HL-60 (cell line): Measurements from ENCODE around the gene CD72.

ENCODE experiments used
- GABPA ChIP-seq: IDR thresholded peaks from 2 replicates; pipeline ENCODE4 v1.6.1; 2012; ENCODE audit warnings: low read depth
- POLR2AphosphoS5 ChIP-seq: IDR thresholded peaks from 2 replicates; pipeline ENCODE4 v1.6.1; 2012; ENCODE audit warnings: low read depth
- TF ChIP-seq, protein P1 (sequence below): IDR thresholded peaks from one replicate; pipeline ENCODE4 v1.5.1; 2011; ENCODE audit warnings: low read length, control low read depth, inconsistent platforms; ENCODE audit not compliant: insufficient read depth
- TF ChIP-seq, protein P2 (sequence below): IDR thresholded peaks from 2 replicates; pipeline ENCODE4 v1.6.1; 2012; ENCODE audit warnings: low read depth; ENCODE audit not compliant: insufficient replicate concordance

DNA sequence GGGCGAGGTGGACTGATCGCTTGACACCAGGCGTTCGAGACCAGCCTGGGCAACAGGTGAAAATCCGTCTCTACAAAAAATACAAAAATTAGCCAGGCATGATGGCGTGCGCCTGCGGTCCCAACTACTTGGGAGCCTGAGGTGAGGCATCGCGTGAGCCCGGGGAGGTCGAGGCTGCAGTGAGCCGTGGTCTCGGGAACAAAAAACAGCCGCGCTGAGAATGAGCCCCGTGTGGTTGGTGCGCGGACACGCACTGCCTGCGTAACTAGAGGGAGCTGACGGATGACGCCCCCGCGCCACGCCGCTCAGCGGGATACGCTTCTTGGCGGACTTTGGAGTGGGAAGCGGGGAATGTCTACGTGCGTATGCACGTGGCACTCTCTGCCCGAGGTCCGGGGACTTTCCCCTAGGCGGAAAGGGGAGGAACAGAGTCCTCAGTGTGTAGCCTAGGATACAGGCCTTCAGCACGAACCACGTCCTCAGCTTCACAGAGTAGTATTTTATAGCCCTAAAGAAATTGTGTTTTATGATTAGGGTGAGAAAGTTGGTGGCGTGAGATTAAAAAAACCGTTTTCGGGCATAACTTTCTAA is 39.4 kb upstream of the CD72 start, which contains the start of gene RMRP:
- TF ChIP-seq, protein P1, sequence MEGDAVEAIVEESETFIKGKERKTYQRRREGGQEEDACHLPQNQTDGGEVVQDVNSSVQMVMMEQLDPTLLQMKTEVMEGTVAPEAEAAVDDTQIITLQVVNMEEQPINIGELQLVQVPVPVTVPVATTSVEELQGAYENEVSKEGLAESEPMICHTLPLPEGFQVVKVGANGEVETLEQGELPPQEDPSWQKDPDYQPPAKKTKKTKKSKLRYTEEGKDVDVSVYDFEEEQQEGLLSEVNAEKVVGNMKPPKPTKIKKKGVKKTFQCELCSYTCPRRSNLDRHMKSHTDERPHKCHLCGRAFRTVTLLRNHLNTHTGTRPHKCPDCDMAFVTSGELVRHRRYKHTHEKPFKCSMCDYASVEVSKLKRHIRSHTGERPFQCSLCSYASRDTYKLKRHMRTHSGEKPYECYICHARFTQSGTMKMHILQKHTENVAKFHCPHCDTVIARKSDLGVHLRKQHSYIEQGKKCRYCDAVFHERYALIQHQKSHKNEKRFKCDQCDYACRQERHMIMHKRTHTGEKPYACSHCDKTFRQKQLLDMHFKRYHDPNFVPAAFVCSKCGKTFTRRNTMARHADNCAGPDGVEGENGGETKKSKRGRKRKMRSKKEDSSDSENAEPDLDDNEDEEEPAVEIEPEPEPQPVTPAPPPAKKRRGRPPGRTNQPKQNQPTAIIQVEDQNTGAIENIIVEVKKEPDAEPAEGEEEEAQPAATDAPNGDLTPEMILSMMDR, result no peak
- TF ChIP-seq POLR2AphosphoS5 (0 out of 2 replicates have a peak, but pooled peaks have one; percentile 26), GABPA (peak; percentile 32; the same call in 1 of the 2 replicates)
- TF ChIP-seq, protein P2, sequence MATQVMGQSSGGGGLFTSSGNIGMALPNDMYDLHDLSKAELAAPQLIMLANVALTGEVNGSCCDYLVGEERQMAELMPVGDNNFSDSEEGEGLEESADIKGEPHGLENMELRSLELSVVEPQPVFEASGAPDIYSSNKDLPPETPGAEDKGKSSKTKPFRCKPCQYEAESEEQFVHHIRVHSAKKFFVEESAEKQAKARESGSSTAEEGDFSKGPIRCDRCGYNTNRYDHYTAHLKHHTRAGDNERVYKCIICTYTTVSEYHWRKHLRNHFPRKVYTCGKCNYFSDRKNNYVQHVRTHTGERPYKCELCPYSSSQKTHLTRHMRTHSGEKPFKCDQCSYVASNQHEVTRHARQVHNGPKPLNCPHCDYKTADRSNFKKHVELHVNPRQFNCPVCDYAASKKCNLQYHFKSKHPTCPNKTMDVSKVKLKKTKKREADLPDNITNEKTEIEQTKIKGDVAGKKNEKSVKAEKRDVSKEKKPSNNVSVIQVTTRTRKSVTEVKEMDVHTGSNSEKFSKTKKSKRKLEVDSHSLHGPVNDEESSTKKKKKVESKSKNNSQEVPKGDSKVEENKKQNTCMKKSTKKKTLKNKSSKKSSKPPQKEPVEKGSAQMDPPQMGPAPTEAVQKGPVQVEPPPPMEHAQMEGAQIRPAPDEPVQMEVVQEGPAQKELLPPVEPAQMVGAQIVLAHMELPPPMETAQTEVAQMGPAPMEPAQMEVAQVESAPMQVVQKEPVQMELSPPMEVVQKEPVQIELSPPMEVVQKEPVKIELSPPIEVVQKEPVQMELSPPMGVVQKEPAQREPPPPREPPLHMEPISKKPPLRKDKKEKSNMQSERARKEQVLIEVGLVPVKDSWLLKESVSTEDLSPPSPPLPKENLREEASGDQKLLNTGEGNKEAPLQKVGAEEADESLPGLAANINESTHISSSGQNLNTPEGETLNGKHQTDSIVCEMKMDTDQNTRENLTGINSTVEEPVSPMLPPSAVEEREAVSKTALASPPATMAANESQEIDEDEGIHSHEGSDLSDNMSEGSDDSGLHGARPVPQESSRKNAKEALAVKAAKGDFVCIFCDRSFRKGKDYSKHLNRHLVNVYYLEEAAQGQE, result no peak
